Ammon's horn (tissue), 1 donor: ENCODE measurements around the gene PLEKHF1.

Experiments
- DNase-seq: peaks from one replicate; pipeline ENCODE4 v3.0.0-alpha.2; 2016; ENCODE audit warnings: low spot score

The PLEKHF1 gene

DNA sequence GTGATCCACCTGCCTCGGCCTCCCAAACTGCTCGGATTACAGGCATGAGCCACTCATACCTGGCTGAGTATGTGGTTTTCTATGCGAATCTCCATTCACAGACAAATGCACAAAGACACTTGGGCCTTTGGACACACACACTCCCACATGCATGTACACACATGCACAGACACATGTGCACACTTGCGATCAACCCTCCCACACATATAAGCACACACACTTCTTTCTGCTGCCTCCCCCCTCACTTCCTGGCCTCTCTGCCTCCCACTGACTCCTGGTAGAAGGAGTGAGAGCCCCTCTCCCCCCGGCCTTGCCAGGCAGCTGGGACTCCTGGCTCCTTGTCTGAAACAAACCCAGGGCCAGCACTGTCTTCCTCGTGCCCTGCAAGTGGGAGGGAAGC, 29.3 kb upstream of the PLEKHF1 start:
- DNase-seq = no peak

DNA sequence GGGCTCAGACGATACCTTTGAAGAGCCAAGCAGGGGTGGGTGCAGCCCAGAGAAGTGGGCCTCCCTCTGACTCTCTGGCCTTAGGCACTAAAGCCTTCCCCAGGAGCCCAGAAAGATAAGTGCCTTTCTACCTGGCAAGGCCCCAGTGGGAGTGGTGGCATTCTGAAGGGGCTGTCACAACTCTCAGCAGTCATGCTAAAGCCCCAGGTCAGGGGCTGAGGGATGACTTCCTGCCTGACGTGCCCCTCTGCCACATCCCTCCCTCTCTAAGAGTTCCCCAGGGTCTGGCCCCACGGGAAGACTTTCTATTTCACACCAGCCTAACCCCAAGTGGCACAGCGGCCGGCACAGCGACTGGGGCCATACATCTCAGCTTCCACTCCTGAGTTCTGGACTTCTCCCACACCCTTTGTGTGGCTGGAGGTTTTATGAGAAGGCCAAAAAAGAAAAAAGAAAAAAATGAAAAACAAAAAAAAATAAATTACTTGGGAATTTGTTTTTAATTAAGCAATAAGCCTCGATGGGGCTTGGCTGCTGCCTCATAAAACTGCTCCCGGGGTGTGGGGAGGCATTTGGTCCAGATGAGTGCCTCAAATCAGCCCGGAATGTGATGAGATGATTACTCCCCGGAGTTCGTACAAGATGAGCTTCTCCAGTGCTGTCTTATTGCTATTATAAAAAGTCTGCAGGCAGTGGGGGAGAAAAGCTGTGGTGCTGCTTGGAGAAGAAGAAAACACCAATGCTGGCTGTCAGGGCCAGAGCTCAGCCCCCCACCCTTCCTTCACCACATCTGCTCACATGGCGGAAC, 28.5 kb upstream of the PLEKHF1 start:
- DNase-seq = no peak

DNA sequence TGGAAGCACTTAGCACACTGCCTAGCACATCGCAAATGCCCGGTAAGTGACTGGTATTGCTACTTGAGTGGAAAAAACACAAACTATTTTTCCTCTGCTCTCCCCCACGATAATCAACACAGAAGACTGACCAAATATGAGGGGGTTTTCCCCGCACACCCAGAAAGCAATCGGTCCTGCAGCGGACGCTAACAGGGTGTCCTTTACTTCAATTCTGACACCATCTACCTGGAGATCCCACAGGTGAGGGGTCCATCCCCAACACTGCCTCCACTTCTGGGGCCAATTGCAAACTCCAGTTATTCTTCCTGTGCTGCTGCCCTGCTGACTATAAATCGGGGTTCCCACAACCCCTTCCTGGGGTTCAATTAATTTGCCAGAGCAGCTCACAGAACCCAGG, 26.2 kb upstream of the PLEKHF1 start:
- no peak for DNase-seq

DNA sequence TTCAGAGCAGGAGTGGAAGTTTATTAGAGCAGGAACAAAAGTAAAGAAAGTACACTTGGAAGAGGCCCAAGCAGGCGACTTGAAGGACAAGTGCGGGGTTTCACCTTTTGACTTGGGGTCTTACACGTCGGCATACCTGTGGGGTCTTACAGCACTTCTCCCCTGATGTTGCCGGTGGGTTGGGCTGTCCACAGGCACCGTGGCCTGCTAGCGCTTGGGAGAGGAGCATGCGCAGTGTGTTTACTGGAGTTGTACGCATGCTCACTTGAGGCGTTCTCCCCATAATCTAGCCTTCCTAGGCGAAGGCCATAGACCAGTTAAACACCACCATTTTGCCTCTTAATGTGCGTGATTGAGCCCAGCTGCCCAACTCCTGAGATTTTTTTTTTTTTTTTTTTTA, 25.0 kb upstream of the PLEKHF1 start:
- no peak for DNase-seq

- no peak for DNase-seq
Measured at GRCh38 chr19:29641597-29641996, 23.7 kb upstream of the PLEKHF1 start.

DNA sequence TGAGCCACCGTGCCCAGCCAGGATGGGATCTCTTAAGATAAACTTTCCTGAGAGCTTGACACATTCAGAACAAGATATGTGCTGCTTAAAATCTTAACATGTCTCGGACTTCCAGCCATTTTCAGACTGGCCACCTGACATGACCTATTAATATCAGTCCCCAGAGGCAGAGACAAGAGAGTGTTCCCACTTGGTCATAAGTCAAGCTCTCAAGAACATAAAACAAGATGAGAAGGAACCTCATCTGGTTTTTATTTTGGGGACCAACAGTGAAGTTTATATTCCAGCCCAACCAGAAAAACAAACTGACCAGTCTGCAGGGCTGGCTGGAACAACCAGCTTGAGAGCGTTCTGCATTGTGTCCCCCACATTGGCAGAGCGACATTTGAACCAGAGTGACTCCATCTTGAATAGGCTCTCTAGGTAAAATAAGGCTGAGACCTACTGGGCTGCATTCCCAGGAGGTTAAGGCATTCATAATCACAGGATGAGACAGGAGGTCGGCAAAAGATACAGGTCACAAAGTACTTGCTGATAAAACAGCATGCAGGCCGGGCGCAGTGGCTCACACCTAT, 21.8 kb upstream of the PLEKHF1 start:
- DNase-seq = no peak

DNA sequence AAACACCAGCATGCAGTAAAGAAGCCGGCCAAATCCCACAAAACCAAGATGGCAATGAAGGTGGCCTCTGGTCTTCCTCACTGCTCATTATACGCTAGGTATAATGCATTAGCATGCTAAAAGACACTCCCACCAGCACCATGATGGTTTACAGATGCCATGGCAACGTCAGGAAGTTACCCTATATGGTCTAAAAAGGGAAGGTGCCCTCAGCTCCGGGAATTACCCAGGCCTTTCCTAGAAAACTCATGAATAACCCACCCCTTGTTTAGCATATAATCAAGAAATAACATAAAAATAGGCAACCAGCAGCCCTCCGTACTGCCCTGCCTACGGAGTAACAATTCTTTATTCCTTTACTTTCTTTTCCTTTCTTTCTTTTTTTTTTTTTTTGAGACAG, 21.1 kb upstream of the PLEKHF1 start:
- DNase-seq = no peak

GRCh38 chr19:29645491-29645867, 19.8 kb upstream of the PLEKHF1 start:
- no peak for DNase-seq

- DNase-seq = peak; percentile 70
Measured at GRCh38 chr19:29645911-29646310, 19.4 kb upstream of the PLEKHF1 start.

DNA sequence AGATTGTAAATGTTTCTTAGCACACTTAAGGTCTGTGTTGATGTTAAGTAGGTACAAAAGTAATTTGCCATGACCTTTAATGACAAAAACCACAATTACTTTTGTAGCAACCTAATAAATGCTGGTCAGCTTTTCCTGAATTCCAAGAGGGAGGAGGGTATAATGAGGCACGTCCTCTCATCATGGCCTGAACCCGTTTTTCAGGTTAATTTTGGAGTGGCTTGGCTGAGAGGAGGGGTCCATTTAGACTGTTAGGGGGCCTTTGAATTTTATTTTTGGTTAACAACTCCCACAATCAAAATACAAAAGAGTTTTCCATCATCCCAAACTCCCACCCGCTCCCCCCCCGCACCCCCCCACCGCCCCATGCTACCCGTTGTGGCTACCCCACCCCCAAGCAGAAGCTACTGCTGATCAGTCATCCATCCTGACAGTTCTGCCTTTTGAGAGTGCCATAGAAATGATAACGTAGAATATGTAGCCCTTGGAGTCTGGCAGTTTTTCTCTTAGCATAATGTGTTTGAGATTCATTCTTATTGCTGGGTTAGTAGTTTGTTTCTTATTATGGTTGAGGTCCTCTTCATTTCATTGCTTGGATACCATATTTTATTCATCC, 14.4 kb upstream of the PLEKHF1 start:
- no peak for DNase-seq

DNA sequence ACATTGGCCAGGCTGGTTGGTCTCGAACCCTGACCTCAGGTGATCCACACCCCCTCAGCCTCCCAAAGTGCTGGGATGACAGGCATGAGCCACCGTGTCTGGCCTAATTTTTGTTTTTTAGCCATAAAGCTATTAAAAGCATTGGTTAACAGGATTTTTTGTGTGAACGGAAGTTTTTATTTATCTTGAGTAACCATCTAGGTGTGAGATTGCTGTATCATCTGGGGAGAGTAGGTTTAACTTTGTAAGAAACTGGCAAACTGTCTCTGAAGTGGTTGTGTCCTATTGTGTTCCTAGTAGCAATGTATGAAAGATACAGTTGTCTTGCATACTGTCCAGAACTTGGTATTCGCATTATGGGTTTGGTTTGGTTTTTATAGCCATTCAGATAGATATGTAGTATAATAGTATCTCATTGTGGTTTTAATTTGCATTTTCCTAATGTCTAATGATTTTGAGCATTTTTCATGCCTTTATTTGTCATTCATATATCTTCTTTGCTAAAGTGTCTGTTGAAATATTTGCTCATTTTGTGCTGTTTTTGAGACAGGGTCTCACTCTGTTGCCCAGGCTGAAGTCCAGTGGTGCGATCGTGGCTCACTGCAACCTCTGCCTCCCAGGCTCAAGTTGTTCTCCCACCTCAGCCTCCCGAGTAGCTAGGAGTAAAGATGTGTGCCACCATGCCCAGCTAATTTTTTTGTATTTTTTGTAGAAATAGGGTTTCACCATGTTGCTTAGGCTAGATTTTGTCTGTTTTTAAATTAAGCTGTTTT, 13.5 kb upstream of the PLEKHF1 start:
- no peak for DNase-seq

- no peak for DNase-seq
Measured at GRCh38 chr19:29653398-29653797, 11.9 kb upstream of the PLEKHF1 start.

- no peak for DNase-seq
Measured at GRCh38 chr19:29655648-29656335, 9.5 kb upstream of the PLEKHF1 start.

GRCh38 chr19:29658221-29658991, 6.9 kb upstream of the PLEKHF1 start:
- no peak for DNase-seq

DNA sequence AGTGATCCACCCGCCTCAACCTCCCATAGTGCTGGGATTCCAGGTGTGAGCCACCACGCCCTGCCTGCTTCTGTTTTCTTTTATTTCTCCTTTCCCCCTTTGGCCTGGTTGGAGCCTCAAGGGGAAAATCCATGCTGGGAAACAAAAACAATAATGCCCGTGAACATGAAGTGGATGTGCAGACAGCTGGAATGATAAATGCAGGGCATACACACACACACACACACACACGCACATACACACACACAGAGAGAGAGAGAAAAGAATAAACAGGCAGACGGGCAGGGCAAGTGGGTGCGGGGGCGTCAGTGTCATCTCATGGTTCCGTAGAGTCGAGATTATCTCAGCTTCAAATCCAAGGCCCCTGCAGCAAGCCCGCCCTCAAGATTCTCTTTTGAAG, 4.4 kb upstream of the PLEKHF1 start:
- DNase-seq = no peak

DNA sequence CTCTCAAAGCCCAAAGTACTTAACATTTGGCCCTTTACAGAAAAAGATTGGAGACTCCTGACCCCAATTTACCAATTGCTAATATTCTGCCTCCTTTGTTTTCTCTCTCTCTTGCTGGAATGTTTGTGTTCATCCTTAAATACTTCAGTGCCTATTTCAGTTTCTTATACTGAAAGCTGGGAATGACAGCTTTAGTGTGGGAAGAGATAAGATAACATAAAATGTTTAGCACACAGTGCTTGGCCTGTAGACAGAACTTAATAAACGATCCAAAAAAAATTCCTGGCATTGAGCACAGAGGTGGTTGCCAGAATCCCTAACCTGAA, 3.0 kb upstream of the PLEKHF1 start:
- no peak for DNase-seq

DNA sequence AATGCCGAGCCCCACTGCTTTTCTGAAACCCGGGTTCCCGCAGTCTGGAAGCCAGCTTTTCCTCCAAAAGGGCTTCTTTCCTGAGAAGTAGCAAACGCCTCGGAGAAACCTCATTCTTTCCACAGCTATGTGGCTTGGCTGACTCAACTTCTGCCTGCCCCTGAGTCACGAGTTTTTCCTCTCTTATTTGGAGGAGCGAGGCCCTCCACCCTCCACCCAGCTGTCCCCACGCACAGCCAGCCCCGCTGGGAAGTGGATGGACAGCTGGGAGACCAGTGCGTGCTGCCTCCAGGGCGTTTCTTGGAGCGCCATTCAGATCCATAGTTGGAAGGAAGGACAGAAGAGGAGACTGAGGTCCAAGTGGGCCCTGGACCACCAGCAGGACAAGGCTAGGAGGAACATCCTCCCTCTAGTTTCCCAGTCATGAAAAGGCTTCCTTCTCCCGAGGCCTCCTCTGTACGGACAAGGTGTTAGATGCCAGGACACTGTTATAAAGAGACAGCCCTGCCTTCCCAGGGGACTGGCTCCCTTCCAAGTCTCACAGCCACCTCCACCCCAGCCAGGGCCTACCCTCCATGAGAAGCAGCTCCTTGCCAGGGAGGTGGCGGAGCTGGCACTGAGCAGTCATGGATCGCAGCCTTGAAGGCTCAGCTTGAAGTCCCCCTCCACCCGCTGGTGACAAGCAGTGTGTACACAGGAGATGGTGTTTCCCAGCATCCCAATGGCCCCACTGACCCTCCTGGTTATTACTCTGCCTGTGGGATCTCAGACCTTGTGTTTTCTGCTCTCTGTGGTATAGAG, 2.5 kb upstream of the PLEKHF1 start:
- DNase-seq = no peak

GRCh38 chr19:29663861-29664752, 1.2 kb upstream of the PLEKHF1 start:
- DNase-seq = no peak

DNA sequence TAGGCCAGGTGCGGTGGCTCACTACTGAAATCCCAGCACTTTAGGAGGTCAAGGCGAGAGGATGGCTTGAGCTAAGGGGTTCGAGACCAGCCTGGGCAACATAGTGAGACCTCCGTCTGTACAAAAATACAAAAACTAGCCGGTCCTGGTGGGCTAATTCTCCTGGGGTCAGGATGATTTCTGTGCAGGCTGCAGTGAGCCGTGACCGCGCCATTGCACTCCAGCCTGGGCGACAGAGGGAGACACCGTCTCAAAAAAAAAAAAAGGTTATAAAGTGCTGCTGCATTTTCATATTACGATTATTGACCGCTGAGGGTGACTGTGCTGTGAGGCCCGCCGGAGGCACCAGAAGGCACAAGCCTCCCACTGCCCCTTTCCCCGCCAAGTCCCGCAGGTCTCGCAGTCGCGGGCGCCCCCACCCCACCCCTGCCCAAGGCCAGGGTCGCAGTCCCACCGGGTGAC, 477 bp upstream of the PLEKHF1 start:
- DNase-seq = no peak
